GM12891 (cell line): ENCODE results near the gene SLC9C1.
A peak's percentile ranks its signal among the peaks of the same experiment; 100 is the strongest.

Experiments
- DNase-seq: peaks from one replicate; pipeline ENCODE4 v3.0.0; 2011; ENCODE audit warnings: low spot score; ENCODE audit not compliant: insufficient read length
- FAIRE-seq: peaks from 2 replicates; lab custom pipeline; 2011; peaks lifted over from hg19 to GRCh38; lab: Jason Lieb, UNC
- PAX5 ChIP-seq: IDR thresholded peaks from 2 replicates; pipeline ENCODE4 v1.6.1; 2011; ENCODE audit warnings: low read length, moderate library complexity, mild to moderate bottlenecking; ENCODE audit not compliant: insufficient read depth, severe bottlenecking
- POLR2A ChIP-seq: IDR thresholded peaks from 2 replicates; pipeline ENCODE4 v1.6.1; 2011; ENCODE audit warnings: low read depth, low read length, control low read depth
- POLR2AphosphoS5 ChIP-seq: IDR thresholded peaks from 2 replicates; pipeline ENCODE4 v1.6.1; 2011; ENCODE audit warnings: low read depth, low read length, control low read depth
- POU2F2 ChIP-seq: IDR thresholded peaks from 2 replicates; pipeline ENCODE4 v1.6.1; 2011; ENCODE audit warnings: low read depth, mild to moderate bottlenecking, control low read depth, low read length, moderate library complexity
- SPI1 ChIP-seq: IDR thresholded peaks from 2 replicates; pipeline ENCODE4 v1.6.1; 2011; ENCODE audit warnings: low read depth, low read length, control low read depth
- TAF1 ChIP-seq: IDR thresholded peaks from 2 replicates; pipeline ENCODE4 v1.6.1; 2011; ENCODE audit warnings: low read depth, low read length, control low read depth

The SLC9C1 gene

GRCh38 chr3:112307557-112307956 is 13.5 kb upstream of the SLC9C1 start:
- DNase-seq (no peak), FAIRE-seq (no peak)
- TF ChIP-seq POU2F2 (no peak), TAF1 (no peak), PAX5 (no peak)

DNA sequence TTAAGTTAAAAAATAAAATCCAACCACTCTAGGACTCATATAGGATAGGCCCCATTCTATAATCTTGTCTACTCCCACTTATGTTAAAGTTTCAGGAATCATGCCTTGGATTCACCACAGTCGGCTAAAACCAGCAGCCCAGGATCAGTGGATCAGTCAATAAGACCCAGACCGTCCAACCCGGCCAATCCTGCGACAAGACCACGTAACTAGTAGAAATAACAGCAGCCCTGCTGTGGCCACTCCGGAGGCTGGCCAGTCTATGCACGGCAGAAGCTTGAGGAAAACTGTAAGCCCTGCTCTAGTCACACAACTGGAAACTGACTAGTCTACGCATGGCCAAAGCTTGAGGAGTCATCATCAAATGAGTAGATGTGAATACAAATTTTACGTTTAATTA is 12.8 kb upstream of the SLC9C1 start:
- TF ChIP-seq TAF1 = no peak
- TF ChIP-seq POLR2AphosphoS5 = no peak
- no peak for TF ChIP-seq POU2F2
- no peak for TF ChIP-seq POLR2A
- no peak for TF ChIP-seq SPI1
- TF ChIP-seq PAX5 = no peak
- FAIRE-seq = no peak
- DNase-seq = no peak

GRCh38 chr3:112304611-112305010 is 10.6 kb upstream of the SLC9C1 start:
- FAIRE-seq (no peak), DNase-seq (no peak)
- no peak for TF ChIP-seq TAF1
- no peak for TF ChIP-seq POLR2A
- TF ChIP-seq POU2F2 = no peak
- no peak for TF ChIP-seq POLR2AphosphoS5
- no peak for TF ChIP-seq PAX5
- TF ChIP-seq SPI1 = no peak

GRCh38 chr3:112303764-112304325 is 9.8 kb upstream of the SLC9C1 start:
- DNase-seq (no peak), FAIRE-seq (peak; percentile 88)
- TF ChIP-seq POLR2A (no peak), SPI1 (no peak), PAX5 (no peak), POU2F2 (no peak), POLR2AphosphoS5 (no peak), TAF1 (no peak)

GRCh38 chr3:112302881-112303763 is 9.1 kb upstream of the SLC9C1 start:
- FAIRE-seq = no peak
- DNase-seq = no peak
- TF ChIP-seq PAX5 (no peak), POU2F2 (no peak), POLR2AphosphoS5 (no peak), SPI1 (no peak), TAF1 (no peak), POLR2A (no peak)

DNA sequence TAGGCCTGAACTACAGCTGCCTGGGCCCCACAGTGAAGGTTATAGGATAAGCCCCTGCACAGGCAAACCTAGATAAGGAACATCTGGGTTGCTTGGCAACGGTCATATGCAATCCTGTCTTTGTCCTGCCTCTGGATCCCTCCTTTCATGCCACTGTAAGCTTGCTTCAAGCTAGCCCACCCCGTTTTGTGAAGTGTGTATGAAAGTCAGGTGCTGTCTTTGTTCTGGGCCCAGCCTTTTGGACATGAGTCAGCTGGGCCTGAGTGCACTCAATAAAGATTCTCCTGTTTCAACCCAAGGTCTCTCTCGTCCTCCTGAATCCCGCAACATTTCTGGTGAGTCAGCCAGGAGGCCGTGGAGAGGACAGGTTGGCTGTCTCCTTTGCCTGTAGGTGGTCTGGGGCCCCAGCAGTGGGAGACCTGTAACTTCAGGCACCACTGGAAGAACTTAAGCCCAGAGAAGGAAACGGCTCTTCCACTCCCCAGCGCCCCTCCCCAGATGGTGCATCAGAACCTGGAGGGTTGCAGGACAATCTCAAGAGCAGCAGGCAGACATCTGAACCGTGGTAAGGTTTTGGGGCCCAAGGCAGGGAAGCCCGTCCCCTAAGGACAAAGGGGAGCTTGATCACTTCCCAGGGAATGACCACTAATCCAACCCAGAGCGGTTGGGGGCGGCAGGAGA is 8.3 kb upstream of the SLC9C1 start:
- TF ChIP-seq POLR2A (no peak), SPI1 (no peak), POU2F2 (no peak), POLR2AphosphoS5 (no peak), TAF1 (no peak), PAX5 (no peak)
- no peak for DNase-seq

DNA sequence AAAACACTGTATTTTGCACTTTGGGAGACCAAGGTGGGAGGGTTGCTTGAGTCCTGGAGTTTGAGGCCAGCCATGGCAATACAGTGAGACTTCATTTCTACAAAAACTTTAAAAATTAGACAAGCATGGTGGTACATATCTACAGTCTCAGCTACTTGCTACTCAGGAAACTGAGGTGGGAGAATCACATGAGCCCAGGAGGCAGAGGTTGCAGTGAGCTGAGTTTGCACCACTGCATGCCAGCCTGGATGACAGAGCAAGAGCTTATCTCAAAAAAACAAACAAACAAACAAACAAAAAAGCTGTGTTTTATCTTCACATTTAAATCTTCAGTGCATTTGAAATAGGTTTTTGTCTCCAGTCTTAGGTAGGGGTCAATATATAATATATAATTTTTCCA is 4.8 kb upstream of the SLC9C1 start:
- no peak for TF ChIP-seq POLR2A
- TF ChIP-seq PAX5 = no peak
- no peak for TF ChIP-seq SPI1
- TF ChIP-seq TAF1 = no peak
- TF ChIP-seq POU2F2 = no peak
- TF ChIP-seq POLR2AphosphoS5 = no peak
- FAIRE-seq (no peak), DNase-seq (no peak)

More for the DNA sequence above, 8.3 kb upstream of the SLC9C1 start:
- peak; percentile 73 for FAIRE-seq

DNA sequence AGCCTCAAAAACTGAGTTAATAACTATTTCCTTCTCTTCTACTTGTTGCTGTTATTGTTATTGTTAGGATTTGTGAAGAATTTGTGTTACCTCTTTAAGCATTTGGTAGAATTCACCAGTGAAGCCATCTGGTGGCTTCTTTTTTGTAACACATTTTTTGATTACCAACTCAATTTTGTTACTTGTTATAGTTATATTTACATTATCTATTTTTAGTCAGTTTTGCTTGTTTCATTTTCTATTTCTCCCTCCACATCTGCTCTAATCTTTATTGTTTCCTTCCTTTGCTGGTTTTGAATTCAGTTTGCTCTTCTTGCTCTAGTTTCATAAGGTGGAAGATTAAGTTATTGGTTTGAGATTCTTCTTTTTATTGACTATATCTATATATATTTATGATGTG is 3.7 kb upstream of the SLC9C1 start:
- FAIRE-seq (peak; percentile 20), DNase-seq (no peak)
- TF ChIP-seq POU2F2 (no peak), POLR2A (no peak), PAX5 (no peak), TAF1 (no peak), SPI1 (no peak), POLR2AphosphoS5 (no peak)

DNA sequence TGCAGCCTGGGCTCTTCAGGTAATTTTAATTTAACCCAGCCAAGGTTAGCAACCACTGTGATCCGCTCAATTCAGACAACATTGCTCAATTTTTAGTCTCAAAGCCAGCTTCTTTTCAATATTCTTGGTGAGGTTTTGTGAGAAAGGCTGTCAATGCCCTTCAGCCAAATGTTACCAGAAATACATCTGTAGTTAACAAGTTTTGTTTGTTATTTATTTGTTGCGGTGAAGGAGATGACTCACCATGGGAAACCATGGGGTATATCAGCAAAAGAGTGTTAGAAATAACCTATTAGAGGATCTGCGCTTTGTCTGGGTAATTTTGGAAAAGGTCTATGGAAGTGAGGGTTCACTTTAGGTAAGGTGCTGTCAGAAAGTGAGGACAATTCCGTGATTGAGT is 5.0 kb downstream of the SLC9C1 start:
- FAIRE-seq (no peak), DNase-seq (no peak)
- TF ChIP-seq PAX5 = no peak

DNA sequence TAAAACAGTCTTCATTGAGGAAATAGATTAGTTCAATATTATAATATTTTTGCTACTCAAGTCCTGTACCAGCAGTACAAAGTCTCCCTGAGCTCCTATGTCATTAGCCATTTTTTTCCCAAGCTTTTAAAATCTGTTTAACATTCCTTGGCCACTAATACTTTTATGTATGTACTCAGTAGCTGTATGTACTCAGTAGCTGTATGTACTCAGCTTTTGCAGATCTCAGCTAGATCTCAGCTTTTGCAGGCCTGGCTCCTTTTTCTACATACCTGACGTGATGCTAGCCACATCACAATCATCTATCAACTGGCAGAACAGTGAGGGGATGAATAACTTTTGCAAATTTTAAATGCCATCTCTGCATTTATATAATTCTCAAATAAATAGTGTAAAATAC is 13.8 kb downstream of the SLC9C1 start:
- no peak for TF ChIP-seq POLR2AphosphoS5
- TF ChIP-seq TAF1 = no peak
- no peak for TF ChIP-seq POU2F2
- no peak for TF ChIP-seq POLR2A
- TF ChIP-seq PAX5 = no peak
- no peak for TF ChIP-seq SPI1
- no peak for FAIRE-seq
- no peak for DNase-seq
